GM23338 (cell line): Measurements from ENCODE around the gene CHRNA5. TPM values are rescaled to one million over a fixed set of nuclear protein-coding genes. Genes with fewer than 3 reads are reported as not detected.

Experiments used
- ATAC-seq: fragments of 200-7000 bp; cut with Tn5 transposase; 3 replicates; pipeline ENCODE4 v1.9.1; 2020
- DNase-seq: peaks from one replicate; pipeline ENCODE4 v3.0.0-alpha.2; 2015; ENCODE audit warnings: low spot score
- H2AFZ ChIP-seq: fragments of 200-600 bp; sonication (generic); 2 replicates; pipeline ENCODE4 v1.8.0; 2016; ENCODE audit warnings: antibody characterized with exemption, mild to moderate bottlenecking, moderate library complexity
- H3F3A ChIP-seq: fragments of 200-600 bp; sonication (generic); replicated peaks from 2 replicates; pipeline ENCODE4 v1.8.0; 2017; ENCODE audit warnings: antibody characterized with exemption, mixed run types, low read depth
- H3K27ac ChIP-seq: fragments of 200-600 bp; sonication (generic); 2 replicates; pipeline ENCODE4 v1.6.1; 2016; ENCODE audit warnings: low read depth
- H3K27me3 ChIP-seq: fragments of 200-600 bp; sonication (generic); 2 replicates; pipeline ENCODE4 v1.8.0; 2016; ENCODE audit warnings: mild to moderate bottlenecking, mixed run types, moderate library complexity; ENCODE audit not compliant: insufficient read depth
- H3K36me3 ChIP-seq: fragments of 200-600 bp; sonication (generic); 2 replicates; pipeline ENCODE4 v1.8.0; 2016; ENCODE audit warnings: mild to moderate bottlenecking; ENCODE audit not compliant: insufficient read depth
- H3K4me1 ChIP-seq: fragments of 200-600 bp; sonication (generic); 2 replicates; pipeline ENCODE4 v1.8.0; 2016; ENCODE audit warnings: mild to moderate bottlenecking, moderate library complexity; ENCODE audit not compliant: insufficient read depth
- H3K4me2 ChIP-seq: fragments of 200-600 bp; sonication (generic); 2 replicates; pipeline ENCODE4 v1.7.1; 2017; ENCODE audit warnings: mixed run types
- H3K4me3 ChIP-seq: fragments of 200-600 bp; sonication (generic); 2 replicates; pipeline ENCODE4 v1.6.1; 2016; ENCODE audit warnings: mixed run types
- H3K79me2 ChIP-seq: fragments of 200-600 bp; sonication (generic); replicated peaks from 2 replicates; pipeline ENCODE4 v1.8.0; 2017; ENCODE audit warnings: mild to moderate bottlenecking; ENCODE audit not compliant: insufficient read depth
- H3K9me2 ChIP-seq: fragments of 200-600 bp; sonication (generic); 2 replicates; pipeline ENCODE4 v1.8.0; 2017; ENCODE audit not compliant: insufficient read depth
- H4K20me1 ChIP-seq: fragments of 200-600 bp; sonication (generic); replicated peaks from 2 replicates; pipeline ENCODE4 v1.8.0; 2017; ENCODE audit warnings: mild to moderate bottlenecking; ENCODE audit not compliant: insufficient read depth
- H3K27ac Mint-ChIP-seq: 2 replicates; pipeline ENCODE4 v1.8.0; 2020; ENCODE audit warnings: inconsistent platforms, mild to moderate bottlenecking, moderate library complexity, mixed read lengths
- H3K27me3 Mint-ChIP-seq: 3 replicates; pipeline ENCODE4 v1.8.0; 2022; ENCODE audit warnings: low read depth, mild to moderate bottlenecking, moderate library complexity, mixed read lengths, inconsistent platforms; ENCODE audit not compliant: insufficient read depth, poor library complexity
- H3K36me3 Mint-ChIP-seq: 3 replicates; pipeline ENCODE4 v1.8.0; 2021; ENCODE audit warnings: low read depth, mild to moderate bottlenecking, inconsistent platforms, moderate library complexity, mixed read lengths
- H3K4me1 Mint-ChIP-seq: 3 replicates; pipeline ENCODE4 v1.8.0; 2020; ENCODE audit warnings: mild to moderate bottlenecking, inconsistent platforms, mixed read lengths
- H3K4me3 Mint-ChIP-seq: 3 replicates; pipeline ENCODE4 v1.8.0; 2021; ENCODE audit warnings: moderate library complexity, mild to moderate bottlenecking, inconsistent platforms, mixed read lengths
- H3K9me3 Mint-ChIP-seq: 3 replicates; pipeline ENCODE4 v1.8.0; 2020; ENCODE audit warnings: moderate library complexity, mild to moderate bottlenecking, inconsistent platforms, mixed read lengths
- CREB1 ChIP-seq: fragments of 250-450 bp; sonication (Bioruptor Pico); IDR thresholded peaks from 2 replicates; pipeline ENCODE4 v1.5.0; 2020; ENCODE audit warnings: low read depth, mild to moderate bottlenecking, moderate library complexity
- CTCF ChIP-seq, 2 experiments: fragments of 200-600 bp in 1 of 2; sonication (generic) in 1 of 2; conservative IDR thresholded peaks; 2 replicates each; pipeline versions ENCODE4 v1.5.1 to v1.6.1; 2016 to 2017; ENCODE audit warnings: antibody characterized with exemption in 2 of 2, low read depth in 2 of 2, mild to moderate bottlenecking in 2 of 2, moderate library complexity in 1 of 2
- EZH2 ChIP-seq: fragments of 200-600 bp; sonication (generic); IDR thresholded peaks from one replicate; pipeline ENCODE4 v1.8.0; 2017; ENCODE audit warnings: antibody characterized with exemption, mild to moderate bottlenecking, low read depth; ENCODE audit not compliant: unreplicated experiment
- EZH2phosphoT487 ChIP-seq: fragments of 200-600 bp; sonication (generic); IDR thresholded peaks from one replicate; pipeline ENCODE4 v1.8.1; 2018; ENCODE audit warnings: antibody characterized with exemption; ENCODE audit not compliant: unreplicated experiment
- JUNB ChIP-seq: IDR thresholded peaks from one replicate; pipeline ENCODE4 v1.6.1; 2016; ENCODE audit warnings: antibody characterized with exemption; ENCODE audit not compliant: unreplicated experiment
- NANOG ChIP-seq: IDR thresholded peaks from 2 replicates; pipeline ENCODE4 v1.6.1; 2016; ENCODE audit warnings: antibody characterized with exemption, borderline replicate concordance
- POLR2AphosphoS5 ChIP-seq: IDR thresholded peaks from 2 replicates; pipeline ENCODE4 v1.6.1; 2016; ENCODE audit warnings: antibody characterized with exemption, low read depth
- REST ChIP-seq: IDR thresholded peaks from one replicate; pipeline ENCODE4 v1.6.1; 2018; ENCODE audit warnings: antibody characterized with exemption; ENCODE audit not compliant: unreplicated experiment
- STAT1 ChIP-seq: IDR thresholded peaks from one replicate; pipeline ENCODE4 v1.6.1; 2016; ENCODE audit warnings: antibody characterized with exemption; ENCODE audit not compliant: unreplicated experiment
- ZNF114 ChIP-seq: fragments of 250-450 bp; sonication (Bioruptor Pico); IDR thresholded peaks from 2 replicates; pipeline ENCODE4 v1.5.0; 2020; ENCODE audit warnings: mild to moderate bottlenecking, moderate library complexity
- ZNF331 ChIP-seq: fragments of 250-450 bp; sonication (Bioruptor Pico); IDR thresholded peaks from 2 replicates; pipeline ENCODE4 v1.5.0; 2020; ENCODE audit warnings: low read depth, mild to moderate bottlenecking, moderate library complexity
- ZNF462 ChIP-seq: fragments of 250-450 bp; sonication (Bioruptor Pico); IDR thresholded peaks from 2 replicates; pipeline ENCODE4 v1.5.0; 2020; ENCODE audit warnings: mild to moderate bottlenecking, moderate library complexity
- polyA plus RNA-seq: library from polyadenylated mRNA; unstranded; fragments of >200 nt; fragmentation: Nextera tagmentation; extraction: Ambion mirVana; gene quantifications from 2 replicates; pipeline ENCODE4 v1.2.1, GENCODE V29; 2016
- total RNA-seq: library from RNA; depleted of rRNA; stranded (reverse); fragments of >200 nt; shearing (Covaris generic); gene quantifications from 2 replicates; pipeline ENCODE4 v1.2.3, GENCODE V29; 2014
- TF ChIP-seq, protein P1 (sequence below): IDR thresholded peaks from 2 replicates; pipeline ENCODE4 v1.6.1; 2016; ENCODE audit warnings: antibody characterized with exemption

The CHRNA5 gene
- total and polyA plus RNA-seq, 2 experiments from 2014 or later = 19.6 to 23.3 TPM

DNA sequence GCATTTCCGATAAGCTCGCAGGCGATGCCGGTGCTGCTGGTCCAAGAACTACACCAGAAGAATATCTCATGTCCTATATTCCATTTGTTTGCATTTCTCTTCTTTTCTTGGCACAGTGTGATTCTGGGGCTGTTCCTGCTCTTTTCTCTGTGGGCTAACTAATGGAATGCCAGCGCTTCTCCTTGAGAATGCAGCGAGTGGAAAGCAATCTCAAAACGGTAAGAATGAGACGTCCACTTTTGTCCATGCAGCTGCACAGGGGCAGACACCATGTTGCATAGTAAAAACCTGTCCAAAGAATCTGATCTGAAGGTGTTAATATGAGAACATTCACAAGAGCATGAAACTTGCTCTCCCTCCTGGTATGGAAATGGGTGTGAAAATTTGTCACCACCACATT, 62.0 kb downstream of the CHRNA5 start:
- Histone ChIP-seq H2AFZ (no peak overlapping the region), H4K20me1 (no peaks in the 10 kb centered on the region), H3K9me2 (no peaks in the 10 kb centered on the region), H3K79me2 (no peaks in the 10 kb centered on the region), H3K27me3 (peaks cover 9% of the 10 kb centered on the region), H3K27ac (no peak overlapping the region), H3F3A (no peaks in the 10 kb centered on the region), H3K4me1 (no peaks in the 10 kb centered on the region), H3K4me3 (no peak overlapping the region), H3K36me3 (no peaks in the 10 kb centered on the region), H3K4me2 (no peak overlapping the region)
- no peaks in the 10 kb centered on the region; the same call in 2 of the 3 replicates for H3K9me3 Mint-ChIP-seq
- no peaks in the 10 kb centered on the region; the same call in 2 of the 3 replicates for H3K4me1 Mint-ChIP-seq
- TF ChIP-seq CTCF (conservative IDR thresholded peaks at IDR 0.05; ENCODE audit: low read depth in 2 of 2) (no peak), CREB1 (CRISPR knock-in tag) (no peak), EZH2 (no peak), ZNF114 (CRISPR knock-in tag) (no peak), ZNF331 (CRISPR knock-in tag) (no peak), REST (no peak), ZNF462 (CRISPR knock-in tag) (no peak), EZH2phosphoT487 (no peak), JUNB (no peak), POLR2AphosphoS5 (no peak), NANOG (no peak), STAT1 (no peak)
- TF ChIP-seq, protein P1, sequence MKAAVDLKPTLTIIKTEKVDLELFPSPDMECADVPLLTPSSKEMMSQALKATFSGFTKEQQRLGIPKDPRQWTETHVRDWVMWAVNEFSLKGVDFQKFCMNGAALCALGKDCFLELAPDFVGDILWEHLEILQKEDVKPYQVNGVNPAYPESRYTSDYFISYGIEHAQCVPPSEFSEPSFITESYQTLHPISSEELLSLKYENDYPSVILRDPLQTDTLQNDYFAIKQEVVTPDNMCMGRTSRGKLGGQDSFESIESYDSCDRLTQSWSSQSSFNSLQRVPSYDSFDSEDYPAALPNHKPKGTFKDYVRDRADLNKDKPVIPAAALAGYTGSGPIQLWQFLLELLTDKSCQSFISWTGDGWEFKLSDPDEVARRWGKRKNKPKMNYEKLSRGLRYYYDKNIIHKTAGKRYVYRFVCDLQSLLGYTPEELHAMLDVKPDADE = no peak
- DNase-seq (no peak), ATAC-seq (no peak)
- no peak overlapping the region for H3K27ac Mint-ChIP-seq
- peaks cover 1% of the 10 kb centered on the region for H3K27me3 Mint-ChIP-seq
- H3K36me3 Mint-ChIP-seq = no peaks in the 10 kb centered on the region; the same call in 2 of the 3 replicates
- H3K4me3 Mint-ChIP-seq = no peak overlapping the region
